ENCODE results near the gene RAP1GAP2.
"Not testable (repeated sequence)": the region's sequence is repeated elsewhere in the genome, so short reads cannot be mapped to it uniquely, and the experiment has no call there.

RAP1GAP2 gene

GRCh38 chr17:3043737-3044365, 247.6 kb downstream of the RAP1GAP2 start:
- no peak for DNase-seq (ENCODE audit: low read depth)

- DNase-seq (ENCODE audit: low read depth) = no peak
Measured at GRCh38 chr17:3046753-3047152, 250.5 kb downstream of the RAP1GAP2 start.

GRCh38 chr17:3048727-3049471, 252.7 kb downstream of the RAP1GAP2 start:
- peak; percentile 83 for DNase-seq (ENCODE audit: low read depth)

GRCh38 chr17:3049705-3050295, 253.6 kb downstream of the RAP1GAP2 start:
- no peak for DNase-seq (ENCODE audit: low read depth)

GRCh38 chr17:3054868-3055267, 258.6 kb downstream of the RAP1GAP2 start:
- DNase-seq (ENCODE audit: low read depth) = not testable (repeated sequence)

- DNase-seq (ENCODE audit: low read depth) = not testable (repeated sequence)
Measured at GRCh38 chr17:3062824-3063377, 266.7 kb downstream of the RAP1GAP2 start.

- not testable (repeated sequence) for DNase-seq (ENCODE audit: low read depth)
Measured at GRCh38 chr17:3063507-3063906, 267.3 kb downstream of the RAP1GAP2 start, which contains the start of gene OR1D5. TSS of gene OR1D5 (minus strand) at chr17:3063607. CDS start at chr17:3063607, 0 bp downstream.

GRCh38 chr17:3065192-3065591, 269.0 kb downstream of the RAP1GAP2 start:
- not testable (repeated sequence) for DNase-seq (ENCODE audit: low read depth)

- not testable (repeated sequence) for DNase-seq (ENCODE audit: low read depth)
Measured at GRCh38 chr17:3073850-3074249, 277.6 kb downstream of the RAP1GAP2 start.

Measured in stimulated activated CD8-positive, alpha-beta memory T cell treated with anti-CD3 and anti-CD28 coated beads, Interleukin-12 subunit alpha, Interleukin-12 subunit beta, amount 100 ng/mL, for 1 hour (primary cell).